B cell (primary cell): ENCODE data around the gene S1PR2. TPM values are rescaled to one million over a fixed set of nuclear protein-coding genes. Genes with fewer than 3 reads are reported as not detected.

Source experiments
- ATAC-seq: fragments of 200-7000 bp; cut with Tn5 transposase; one replicate; pipeline ENCODE4 v1.10.0; 2021; ENCODE audit warnings: low read depth, mild to moderate bottlenecking, moderate number of reproducible peaks, moderate library complexity
- CTCF ChIA-PET: fragments of 350-600 bp; sonication (Branson Sonifier 250); formaldehyde crosslinking; loops from one replicate; lab custom pipeline; 2021; ENCODE audit warnings: antibody characterized with exemption, inconsistent platforms; lab: Charles Lee
- POLR2A ChIA-PET: fragments of 350-600 bp; sonication (Branson Sonifier 250); formaldehyde crosslinking; loops from one replicate; lab custom pipeline; 2021; ENCODE audit warnings: antibody characterized with exemption; lab: Charles Lee
- DNase-seq: peaks from one replicate; pipeline ENCODE4 v3.0.0; 2013
- H2AFZ ChIP-seq: 2 replicates; pipeline ENCODE4 v1.6.1; 2012; ENCODE audit warnings: mild to moderate bottlenecking, low read depth, low read length; ENCODE audit not compliant: insufficient read depth, poor library complexity, severe bottlenecking
- H3K27ac ChIP-seq, 2 donors: 1 replicate in 1 of 2; 2 replicates in 1 of 2; pipeline ENCODE4 v1.5.1; 2012 to 2013; ENCODE audit warnings: low read length in 2 of 2, mild to moderate bottlenecking in 2 of 2, moderate library complexity in 1 of 2
- H3K27me3 ChIP-seq, 4 experiments: fragments of 200-600 bp in 1 of 4; sonication (generic) in 1 of 4; replicated peaks in 1 of 4; 1 replicate in 2 of 4; 2 replicates in 2 of 4; pipeline versions ENCODE4 v1.6.1 to v1.7.0; 2013 to 2016; ENCODE audit warnings: low read length in 3 of 4, mild to moderate bottlenecking in 2 of 4, mixed read lengths in 1 of 4, moderate library complexity in 1 of 4; ENCODE audit not compliant: insufficient read depth in 4 of 4, control insufficient read depth in 3 of 4; ENCODE audit errors: control extremely low read depth in 1 of 4
- H3K36me3 ChIP-seq, 2 experiments: replicated peaks in 1 of 2; 1 replicate in 1 of 2; 2 replicates in 1 of 2; pipeline versions ENCODE4 v1.6.1 to v1.7.1; 2013; ENCODE audit warnings: low read length in 1 of 2; ENCODE audit not compliant: insufficient read depth in 2 of 2, control insufficient read depth in 1 of 2; ENCODE audit errors: control extremely low read depth in 1 of 2, extremely low read depth in 1 of 2
- H3K4me1 ChIP-seq, 2 donors: fragments of 200-600 bp in 1 of 2; sonication (generic) in 1 of 2; 1 replicate in 1 of 2; 2 replicates in 1 of 2; pipeline versions ENCODE4 v1.5.1 to v1.6.1; 2013 to 2017; ENCODE audit warnings: low read length in 2 of 2; ENCODE audit not compliant: control insufficient read depth in 2 of 2, insufficient read depth in 2 of 2
- H3K4me2 ChIP-seq: replicated peaks from 2 replicates; pipeline ENCODE3; 2012; ENCODE audit warnings: mild to moderate bottlenecking, low read depth, low read length; ENCODE audit not compliant: poor library complexity, severe bottlenecking
- H3K4me3 ChIP-seq, 5 experiments: fragments of 200-600 bp in 1 of 5; sonication (generic) in 1 of 5; 1 replicate in 3 of 5; 2 replicates in 2 of 5; pipeline versions ENCODE4 v1.5.1 to v1.7.0; 2011 to 2016; ENCODE audit warnings: low read length in 4 of 5, mild to moderate bottlenecking in 4 of 5, low read depth in 2 of 5, control low read depth in 1 of 5, moderate library complexity in 1 of 5; ENCODE audit not compliant: insufficient read depth in 1 of 5; ENCODE audit errors: control extremely low read depth in 1 of 5, extremely low read depth in 1 of 5
- H3K79me2 ChIP-seq: fragments of 200-600 bp; sonication (generic); one replicate; pipeline ENCODE4 v1.6.0; 2016; ENCODE audit warnings: low read length; ENCODE audit not compliant: control insufficient read depth, insufficient read depth
- H3K9ac ChIP-seq: fragments of 200-600 bp; sonication (generic); 2 replicates; pipeline ENCODE4 v1.6.1; 2017; ENCODE audit warnings: mild to moderate bottlenecking, low read length, moderate library complexity
- H3K9me3 ChIP-seq, 3 donors: one replicate each; pipeline versions ENCODE4 v1.6.1 to v1.7.1; 2013; ENCODE audit warnings: low read length in 2 of 3; ENCODE audit not compliant: control insufficient read depth in 2 of 3, insufficient read depth in 1 of 3; ENCODE audit errors: control extremely low read depth in 1 of 3
- H4K20me1 ChIP-seq: 2 replicates; pipeline ENCODE4 v1.6.0; 2012; ENCODE audit warnings: mild to moderate bottlenecking, low read length; ENCODE audit not compliant: insufficient read depth, control insufficient read depth, poor library complexity, severe bottlenecking
- H3K27ac Mint-ChIP-seq: one replicate; pipeline ENCODE4 v1.8.0; 2021; ENCODE audit warnings: mixed read lengths
- H3K27me3 Mint-ChIP-seq: one replicate; pipeline ENCODE4 v1.8.0; 2021; ENCODE audit warnings: mixed read lengths
- H3K4me1 Mint-ChIP-seq: one replicate; pipeline ENCODE4 v1.8.0; 2021; ENCODE audit warnings: mixed read lengths
- H3K4me3 Mint-ChIP-seq: one replicate; pipeline ENCODE4 v1.8.0; 2021; ENCODE audit warnings: mixed read lengths
- H3K9me3 Mint-ChIP-seq: one replicate; pipeline ENCODE4 v1.8.0; 2022; ENCODE audit warnings: mixed read lengths; ENCODE audit not compliant: insufficient read depth
- CTCF ChIP-seq: fragments of 200-600 bp; IDR thresholded peaks from one replicate; pipeline ENCODE4 v1.8.0; 2022; ENCODE audit warnings: antibody characterized with exemption, mild to moderate bottlenecking
- EZH2 ChIP-seq: IDR thresholded peaks from 2 replicates; pipeline ENCODE4 v1.6.1; 2012; ENCODE audit warnings: borderline replicate concordance, low read depth, mild to moderate bottlenecking, moderate library complexity, low read length; ENCODE audit not compliant: insufficient read depth, poor library complexity, severe bottlenecking
- WGBS: methylation state at CpG from one replicate; pipeline ENCODE4 v1.1.5; 2013; ENCODE audit warnings: missing lambda C conversion rate; ENCODE audit not compliant: insufficient coverage; 5-methylcytosine and 5-hydroxymethylcytosine counted together
- intact Hi-C: fragments of 100-400 bp; cut with micrococcal nuclease; formaldehyde crosslinking; loops from one replicate; pipeline ENCODE4 v1.10.0; 2022
- polyA plus RNA-seq: library from polyadenylated mRNA; depleted of rRNA; stranded (reverse); fragments of >200 nt; gene quantifications from 2 replicates; pipeline ENCODE4 v1.2.3, GENCODE V29; 2012
- total RNA-seq, 2 donors: library from RNA; stranded (reverse); fragments of 120-200 nt in 1 of 2; gene quantifications; 1 replicate in 1 of 2; 2 replicates in 1 of 2; pipeline versions ENCODE4 v1.2.3 to v1.2.4, GENCODE V29; 2013 to 2022

The S1PR2 gene
- total and polyA plus RNA-seq, 2 donors (not counting 1 experiment from before 2014, with no cell fraction given) = 1.8 to 4.4 TPM

- no peaks in the 10 kb centered on the region for H4K20me1 ChIP-seq
- CTCF ChIA-PET = interaction anchor here (1.0 to 9.2 kb wide), 4 partner anchors 9 to 119 kb away, joined by 3 to 570 read pairs (median 94); partner anchors contain the start of genes ICAM4, ICAM5 and TYK2
- DNase-seq = no peak
- 86% methylated on average over 6 of the region's 6 CpGs for WGBS
- Mint-ChIP-seq H3K9me3 (no peaks in the 10 kb centered on the region), H3K27ac (no peak overlapping the region), H3K27me3 (no peaks in the 10 kb centered on the region), H3K4me1 (peaks cover 28% of the 10 kb centered on the region), H3K4me3 (no peak overlapping the region)
- H3K27ac ChIP-seq = no peak overlapping the region
- peaks cover 3% of the 10 kb centered on the region for H3K79me2 ChIP-seq
- no peak overlapping the region for H2AFZ ChIP-seq
- ATAC-seq = no peak
- no peak overlapping the region for H3K9ac ChIP-seq
- H3K27me3 ChIP-seq = no peaks in the 10 kb centered on the region
- H3K36me3 ChIP-seq = no peaks in the 10 kb centered on the region
- no peak for TF ChIP-seq CTCF
- no peak for TF ChIP-seq EZH2
- peaks cover 13 to 35% of the 10 kb centered on the region in 2 donors for H3K4me1 ChIP-seq
- POLR2A ChIA-PET = interaction anchor here (0.7 kb wide), 1 partner anchor 98 kb away, joined by 5 read pairs; no protein-coding TSS in a partner anchor
- H3K4me2 ChIP-seq = no peak overlapping the region
- intact Hi-C loops = loop anchor here (5.0 kb wide), 1 partner anchor 336 kb away; no protein-coding TSS in a partner anchor
- H3K9me3 ChIP-seq = no peaks in the 10 kb centered on the region
- no peak overlapping the region for H3K4me3 ChIP-seq
Observed at GRCh38 chr19:10268071-10268470, 36.9 kb upstream of the S1PR2 start.

- no peaks in the 10 kb centered on the region for H4K20me1 ChIP-seq
- no peaks in the 10 kb centered on the region for H3K27me3 Mint-ChIP-seq
- no peak overlapping the region for H3K27ac ChIP-seq
- H3K27ac Mint-ChIP-seq = no peak overlapping the region
- WGBS = 100% methylated on average over 2 of the region's 7 CpGs
- peaks cover 16% of the 10 kb centered on the region for H3K4me1 Mint-ChIP-seq
- no peak overlapping the region for H3K4me3 Mint-ChIP-seq
- ChIA-PET CTCF (interaction anchor here (0.6 to 9.2 kb wide), 3 partner anchors 8 to 155 kb away, joined by 3 to 570 read pairs (median 73); partner anchors contain the start of genes P2RY11 and TYK2), POLR2A (interaction anchor here (0.6 kb wide), 1 partner anchor 139 kb away, joined by 4 read pairs; no protein-coding TSS in a partner anchor)
- intact Hi-C loops = loop anchor here (5.0 kb wide), 1 partner anchor 334 kb away; no protein-coding TSS in a partner anchor
- no peaks in the 10 kb centered on the region for H3K9me3 ChIP-seq
- H3K4me1 ChIP-seq = peaks cover 8 to 23% of the 10 kb centered on the region in 2 donors
- no peak for TF ChIP-seq EZH2
- H3K79me2 ChIP-seq = peaks cover 3% of the 10 kb centered on the region
- H3K9me3 Mint-ChIP-seq = no peaks in the 10 kb centered on the region
- H3K27me3 ChIP-seq = no peaks in the 10 kb centered on the region
- ATAC-seq = no peak
- DNase-seq = no peak
- no peak overlapping the region for H3K9ac ChIP-seq
- no peaks in the 10 kb centered on the region for H3K36me3 ChIP-seq
- H2AFZ ChIP-seq = no peak overlapping the region
- H3K4me2 ChIP-seq = no peak overlapping the region
- no peak overlapping the region for H3K4me3 ChIP-seq
Observed at GRCh38 chr19:10266706-10267105, 35.6 kb upstream of the S1PR2 start.
